ENCODE results near the gene FGF23. TPM values are rescaled to one million over a fixed set of nuclear protein-coding genes. Genes with fewer than 3 reads are reported as not detected.
"Not testable (repeated sequence)": the region's sequence is repeated elsewhere in the genome, so short reads cannot be mapped to it uniquely, and the experiment has no call there.

The FGF23 gene
- total and polyA plus RNA-seq, 4 donors: 0.05 to 0.40 TPM; not detected in 2

GRCh38 chr12:4412465-4412864 is 33.0 kb upstream of the FGF23 start:
- no peaks in the 10 kb centered on the region for H3K36me3 ChIP-seq (ENCODE audit: control insufficient read depth, insufficient read depth, low read length)
- WGBS (ENCODE audit: insufficient coverage): no CpG with 5 or more reads among the region's 1 CpG
- H3K27ac ChIP-seq (ENCODE audit: low read depth, low read length): no peak overlapping the region
- H3K4me3 ChIP-seq (ENCODE audit: low read depth, low read length): no peak overlapping the region
- no peak for DNase-seq (ENCODE audit: low read depth in 4 of 6, low spot score in 6 of 6)
- H3K9me3 ChIP-seq (ENCODE audit: control insufficient read depth, insufficient read depth, low read length): no peaks in the 10 kb centered on the region
- H3K27me3 ChIP-seq (ENCODE audit: control insufficient read depth, insufficient read depth, low read length): no peaks in the 10 kb centered on the region
- peaks cover 8% of the 10 kb centered on the region for H3K4me1 ChIP-seq (ENCODE audit: control insufficient read depth, insufficient read depth, low read length)

- no peaks in the 10 kb centered on the region for H3K27me3 ChIP-seq (ENCODE audit: control insufficient read depth, insufficient read depth, low read length)
- H3K4me1 ChIP-seq (ENCODE audit: control insufficient read depth, insufficient read depth, low read length): peaks cover 4% of the 10 kb centered on the region
- DNase-seq (ENCODE audit: low read depth in 4 of 6, low spot score in 6 of 6): no peak
- no peak overlapping the region for H3K4me3 ChIP-seq (ENCODE audit: low read depth, low read length)
- 69% methylated on average over 2 of the region's 3 CpGs for WGBS (ENCODE audit: insufficient coverage)
- no peaks in the 10 kb centered on the region for H3K9me3 ChIP-seq (ENCODE audit: control insufficient read depth, insufficient read depth, low read length)
- H3K36me3 ChIP-seq (ENCODE audit: control insufficient read depth, insufficient read depth, low read length): no peaks in the 10 kb centered on the region
- no peak overlapping the region for H3K27ac ChIP-seq (ENCODE audit: low read depth, low read length)
These were observed 32.5 kb upstream of the FGF23 start for GRCh38 chr12:4412056-4412455.

DNA sequence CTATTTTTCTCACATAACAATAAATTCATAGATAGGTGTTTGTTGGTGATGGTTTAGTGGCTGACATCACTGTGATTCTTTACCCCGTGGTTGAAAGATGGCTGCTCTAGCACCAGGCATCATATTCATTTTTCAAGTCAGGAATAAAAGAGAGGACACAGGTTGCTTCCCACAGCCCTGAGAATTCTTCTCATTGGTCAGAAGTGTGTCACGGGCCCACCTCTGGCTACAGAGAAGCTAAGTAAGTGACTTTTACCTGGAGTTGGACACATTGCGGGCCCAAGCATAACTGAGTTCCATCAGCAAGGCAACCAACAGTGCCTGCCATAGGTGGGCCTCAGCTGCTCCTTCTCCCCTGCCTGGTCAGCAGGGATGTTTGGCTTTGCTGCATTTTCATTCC is 27.6 kb upstream of the FGF23 start:
- Histone ChIP-seq H3K4me3 (ENCODE audit: low read depth, low read length) (no peak overlapping the region), H3K36me3 (ENCODE audit: control insufficient read depth, insufficient read depth, low read length) (no peaks in the 10 kb centered on the region), H3K4me1 (ENCODE audit: control insufficient read depth, insufficient read depth, low read length) (no peaks in the 10 kb centered on the region), H3K27me3 (ENCODE audit: control insufficient read depth, insufficient read depth, low read length) (no peaks in the 10 kb centered on the region), H3K9me3 (ENCODE audit: control insufficient read depth, insufficient read depth, low read length) (no peaks in the 10 kb centered on the region), H3K27ac (ENCODE audit: low read depth, low read length) (no peak overlapping the region)
- DNase-seq (ENCODE audit: low read depth in 4 of 6, low spot score in 6 of 6): no peak
- WGBS (ENCODE audit: insufficient coverage): 100% methylated on average over 3 of the region's 3 CpGs

DNA sequence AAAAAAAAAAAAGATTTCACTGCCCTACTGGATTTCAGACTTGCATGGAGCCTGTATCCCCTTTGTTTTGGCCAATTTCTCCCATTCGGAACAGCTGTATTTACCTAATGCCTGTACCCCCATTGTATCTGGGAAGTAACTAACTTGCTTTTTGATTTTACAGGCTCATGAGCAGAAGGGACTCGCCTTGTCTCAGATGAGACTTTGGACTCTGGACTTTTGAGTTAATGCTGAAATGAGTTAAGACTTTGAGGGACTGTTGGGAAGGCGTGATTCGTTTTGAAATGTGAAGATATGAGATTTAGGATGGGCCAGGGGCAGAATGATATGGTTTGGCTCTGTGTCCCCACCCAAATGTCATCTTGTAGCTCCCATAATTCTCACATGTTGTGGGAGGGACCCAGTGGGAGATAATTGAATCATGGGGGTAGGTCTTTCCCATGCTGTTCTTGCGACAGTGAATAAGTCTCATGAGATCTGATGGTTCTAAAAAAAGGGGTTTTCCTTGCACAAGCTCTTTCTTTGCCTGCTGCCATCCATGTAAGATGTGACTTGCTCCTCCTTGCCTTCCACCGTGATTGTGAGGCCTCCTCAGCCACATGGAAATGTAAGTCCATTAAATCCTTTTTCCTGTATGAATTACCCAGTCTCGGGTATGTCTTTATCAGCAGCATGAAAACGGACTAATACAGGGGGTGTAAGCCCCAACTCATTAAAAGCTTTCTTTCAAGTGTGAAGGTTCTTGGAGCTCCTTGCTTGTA is 25.5 kb upstream of the FGF23 start:
- not testable (repeated sequence) for DNase-seq (ENCODE audit: low read depth in 4 of 6, low spot score in 6 of 6); H3K4me3 ChIP-seq (ENCODE audit: low read depth, low read length); H3K9me3 ChIP-seq (ENCODE audit: control insufficient read depth, insufficient read depth, low read length); H3K36me3 ChIP-seq (ENCODE audit: control insufficient read depth, insufficient read depth, low read length); H3K27ac ChIP-seq (ENCODE audit: low read depth, low read length); H3K27me3 ChIP-seq (ENCODE audit: control insufficient read depth, insufficient read depth, low read length); H3K4me1 ChIP-seq (ENCODE audit: control insufficient read depth, insufficient read depth, low read length)
- WGBS (ENCODE audit: insufficient coverage): 80% methylated on average over 3 of the region's 8 CpGs

DNA sequence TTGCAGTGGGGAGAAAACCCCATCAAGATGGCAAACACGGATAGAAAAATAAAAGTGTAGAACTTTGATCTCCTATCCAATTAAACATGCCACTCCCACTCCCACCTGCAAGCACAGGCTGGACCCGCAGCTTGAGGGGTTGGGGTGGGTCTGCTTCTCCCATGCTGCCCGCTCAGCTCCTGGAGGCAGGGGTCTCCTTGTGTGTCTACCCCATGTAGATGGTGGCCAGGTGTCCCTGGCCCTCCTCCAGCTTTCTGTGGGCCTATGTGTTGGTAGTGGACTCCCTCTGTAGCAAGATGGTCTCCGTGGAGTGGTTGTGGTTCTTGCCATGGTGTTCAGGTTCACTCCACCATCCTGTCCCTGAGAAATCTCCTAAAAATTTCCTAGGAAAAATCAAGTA is 23.5 kb upstream of the FGF23 start:
- no peak overlapping the region for H3K4me3 ChIP-seq (ENCODE audit: low read depth, low read length)
- WGBS (ENCODE audit: insufficient coverage): no CpG with 5 or more reads among the region's 4 CpGs
- H3K9me3 ChIP-seq (ENCODE audit: control insufficient read depth, insufficient read depth, low read length): no peaks in the 10 kb centered on the region
- H3K27me3 ChIP-seq (ENCODE audit: control insufficient read depth, insufficient read depth, low read length): no peaks in the 10 kb centered on the region
- no peaks in the 10 kb centered on the region for H3K36me3 ChIP-seq (ENCODE audit: control insufficient read depth, insufficient read depth, low read length)
- no peak overlapping the region for H3K27ac ChIP-seq (ENCODE audit: low read depth, low read length)
- no peaks in the 10 kb centered on the region for H3K4me1 ChIP-seq (ENCODE audit: control insufficient read depth, insufficient read depth, low read length)
- DNase-seq (ENCODE audit: low read depth in 4 of 6, low spot score in 6 of 6): no peak

GRCh38 chr12:4401117-4401516 is 21.6 kb upstream of the FGF23 start:
- no CpG with 5 or more reads among the region's 3 CpGs for WGBS (ENCODE audit: insufficient coverage)
- H3K27ac ChIP-seq (ENCODE audit: low read depth, low read length): no peak overlapping the region

GRCh38 chr12:4395818-4396217 is 16.3 kb upstream of the FGF23 start:
- H3K4me1 ChIP-seq (ENCODE audit: control insufficient read depth, insufficient read depth, low read length): no peaks in the 10 kb centered on the region
- DNase-seq (ENCODE audit: low read depth in 4 of 6, low spot score in 6 of 6): no peak
- no peaks in the 10 kb centered on the region for H3K9me3 ChIP-seq (ENCODE audit: control insufficient read depth, insufficient read depth, low read length)
- whole genome bisulfite sequencing (ENCODE audit: insufficient coverage): 89% methylated on average over 2 of the region's 2 CpGs
- H3K27ac ChIP-seq (ENCODE audit: low read depth, low read length): no peak overlapping the region
- H3K27me3 ChIP-seq (ENCODE audit: control insufficient read depth, insufficient read depth, low read length): no peaks in the 10 kb centered on the region
- H3K4me3 ChIP-seq (ENCODE audit: low read depth, low read length): no peak overlapping the region
- no peaks in the 10 kb centered on the region for H3K36me3 ChIP-seq (ENCODE audit: control insufficient read depth, insufficient read depth, low read length)

More at GRCh38 chr12:4401117-4401516, 21.6 kb upstream of the FGF23 start:
- no peak overlapping the region for H3K4me3 ChIP-seq (ENCODE audit: low read depth, low read length)
- no peaks in the 10 kb centered on the region for H3K9me3 ChIP-seq (ENCODE audit: control insufficient read depth, insufficient read depth, low read length)
- H3K27me3 ChIP-seq (ENCODE audit: control insufficient read depth, insufficient read depth, low read length): no peaks in the 10 kb centered on the region
- H3K36me3 ChIP-seq (ENCODE audit: control insufficient read depth, insufficient read depth, low read length): no peaks in the 10 kb centered on the region
- no peak for DNase-seq (ENCODE audit: low read depth in 4 of 6, low spot score in 6 of 6)
- no peaks in the 10 kb centered on the region for H3K4me1 ChIP-seq (ENCODE audit: control insufficient read depth, insufficient read depth, low read length)

DNA sequence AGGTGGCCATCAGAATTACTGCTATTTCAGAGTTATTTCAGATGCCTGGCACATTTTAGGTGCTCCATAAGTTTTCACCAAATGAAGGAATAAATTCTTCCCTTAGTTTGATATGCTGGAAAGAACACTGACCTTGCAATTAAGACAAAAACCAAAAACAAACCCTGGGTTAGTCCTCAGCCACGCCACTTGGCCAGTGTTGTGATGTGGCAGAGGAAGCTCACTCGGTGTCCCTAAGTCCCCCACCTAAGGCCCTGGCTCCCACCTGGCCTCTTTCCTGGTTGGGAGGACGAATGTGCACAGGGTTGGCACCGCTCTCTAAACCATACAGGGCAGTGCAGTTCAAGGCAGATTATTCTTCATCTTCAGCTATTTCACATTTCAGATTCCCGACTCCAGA is 13.7 kb upstream of the FGF23 start:
- DNase-seq (ENCODE audit: low read depth in 4 of 6, low spot score in 6 of 6): no peak
- no peaks in the 10 kb centered on the region for H3K4me1 ChIP-seq (ENCODE audit: control insufficient read depth, insufficient read depth, low read length)
- no peaks in the 10 kb centered on the region for H3K27me3 ChIP-seq (ENCODE audit: control insufficient read depth, insufficient read depth, low read length)
- H3K27ac ChIP-seq (ENCODE audit: low read depth, low read length): no peak overlapping the region
- no peaks in the 10 kb centered on the region for H3K36me3 ChIP-seq (ENCODE audit: control insufficient read depth, insufficient read depth, low read length)
- WGBS (ENCODE audit: insufficient coverage): 96% methylated on average over 4 of the region's 5 CpGs
- no peak overlapping the region for H3K4me3 ChIP-seq (ENCODE audit: low read depth, low read length)
- no peaks in the 10 kb centered on the region for H3K9me3 ChIP-seq (ENCODE audit: control insufficient read depth, insufficient read depth, low read length)

DNA sequence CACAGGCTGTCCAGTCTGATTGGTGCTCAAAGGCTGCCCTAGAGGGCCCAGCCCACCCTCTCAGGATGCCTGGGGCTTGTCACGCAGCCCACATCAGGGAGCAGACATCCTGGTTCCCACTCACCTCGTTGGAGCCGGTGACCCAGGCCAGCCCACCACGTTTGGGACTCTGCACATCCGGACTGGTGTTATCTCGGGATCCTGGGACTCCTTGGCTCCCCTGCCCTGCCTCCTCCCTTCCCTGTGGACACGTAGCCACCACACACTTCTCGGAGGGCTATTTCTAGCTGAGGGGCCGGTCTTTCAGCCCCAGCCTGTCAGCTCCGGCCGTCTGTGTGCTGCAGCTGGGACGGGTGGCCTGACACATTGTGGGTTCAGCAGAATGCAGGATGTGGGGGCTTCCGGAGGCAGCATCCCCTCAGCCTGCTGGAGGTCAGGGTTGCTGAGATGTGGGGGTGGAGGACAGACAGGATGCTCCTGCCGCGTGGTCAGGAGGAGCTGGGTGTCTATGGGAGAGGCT is 12.8 kb upstream of the FGF23 start:
- WGBS (ENCODE audit: insufficient coverage): 60% methylated on average over 11 of the region's 15 CpGs
- no peaks in the 10 kb centered on the region for H3K9me3 ChIP-seq (ENCODE audit: control insufficient read depth, insufficient read depth, low read length)
- no peak overlapping the region for H3K27ac ChIP-seq (ENCODE audit: low read depth, low read length)
- H3K4me3 ChIP-seq (ENCODE audit: low read depth, low read length): no peak overlapping the region
- H3K27me3 ChIP-seq (ENCODE audit: control insufficient read depth, insufficient read depth, low read length): no peaks in the 10 kb centered on the region
- DNase-seq (ENCODE audit: low read depth in 4 of 6, low spot score in 6 of 6): no peak
- no peaks in the 10 kb centered on the region for H3K4me1 ChIP-seq (ENCODE audit: control insufficient read depth, insufficient read depth, low read length)
- H3K36me3 ChIP-seq (ENCODE audit: control insufficient read depth, insufficient read depth, low read length): no peaks in the 10 kb centered on the region

DNA sequence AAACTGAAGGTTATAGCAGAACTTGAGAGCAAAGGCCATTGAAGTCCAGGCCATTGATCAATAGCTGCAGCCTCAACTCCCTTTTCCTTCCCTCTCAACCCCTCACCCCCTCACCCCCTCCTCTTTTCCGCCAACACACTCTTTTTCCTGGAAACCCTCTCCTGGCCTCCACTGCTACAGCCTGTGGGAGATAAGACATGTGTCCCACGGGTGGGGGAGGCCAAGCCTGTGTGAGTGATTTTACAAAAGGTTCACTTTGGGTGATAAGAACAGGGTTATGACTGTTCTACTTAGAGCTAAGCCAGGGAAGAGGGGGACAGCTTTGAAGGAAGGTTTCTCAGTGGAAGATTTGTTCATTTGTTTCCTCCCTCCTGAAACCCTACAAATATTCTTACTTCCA is 9.2 kb upstream of the FGF23 start:
- Histone ChIP-seq H3K4me1 (ENCODE audit: control insufficient read depth, insufficient read depth, low read length) (no peaks in the 10 kb centered on the region), H3K36me3 (ENCODE audit: control insufficient read depth, insufficient read depth, low read length) (no peaks in the 10 kb centered on the region), H3K27me3 (ENCODE audit: control insufficient read depth, insufficient read depth, low read length) (no peaks in the 10 kb centered on the region), H3K9me3 (ENCODE audit: control insufficient read depth, insufficient read depth, low read length) (no peaks in the 10 kb centered on the region), H3K27ac (ENCODE audit: low read depth, low read length) (no peak overlapping the region), H3K4me3 (ENCODE audit: low read depth, low read length) (no peak overlapping the region)
- no CpG with 5 or more reads among the region's 2 CpGs for WGBS (ENCODE audit: insufficient coverage)
- DNase-seq (ENCODE audit: low read depth in 4 of 6, low spot score in 6 of 6): no peak
